Activated CD4-positive, alpha-beta T cell treated with anti-CD3 and anti-CD28 coated beads, Interleukin-2, amount 50 U/mL, for 4 hours (primary cell): ENCODE results near the gene C18orf54.

Source experiments
- DNase-seq, 2 experiments: peaks; one replicate each; pipeline ENCODE4 v3.0.0-alpha.2; 2020

Gene C18orf54

DNA sequence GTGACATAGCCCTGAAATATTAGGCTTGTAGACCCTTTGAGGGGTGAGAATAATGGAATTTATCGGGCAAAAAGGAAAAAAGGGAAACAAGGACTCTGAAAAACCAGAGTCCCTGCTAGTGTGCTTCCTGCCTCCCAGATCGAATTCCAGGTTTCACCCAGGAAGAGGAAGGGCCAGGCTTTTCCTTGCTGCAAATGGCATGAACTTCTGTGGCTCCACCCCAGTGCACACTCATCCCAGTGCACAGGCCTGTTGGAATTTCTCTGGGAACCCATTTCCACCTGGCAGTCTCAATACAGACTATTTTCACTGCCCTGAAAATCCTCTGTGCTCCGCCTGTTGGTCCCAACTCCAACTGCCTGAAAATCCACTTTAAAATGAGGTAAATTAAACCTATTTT is 29.9 kb downstream of the C18orf54 start:
- DNase-seq: no peak

DNA sequence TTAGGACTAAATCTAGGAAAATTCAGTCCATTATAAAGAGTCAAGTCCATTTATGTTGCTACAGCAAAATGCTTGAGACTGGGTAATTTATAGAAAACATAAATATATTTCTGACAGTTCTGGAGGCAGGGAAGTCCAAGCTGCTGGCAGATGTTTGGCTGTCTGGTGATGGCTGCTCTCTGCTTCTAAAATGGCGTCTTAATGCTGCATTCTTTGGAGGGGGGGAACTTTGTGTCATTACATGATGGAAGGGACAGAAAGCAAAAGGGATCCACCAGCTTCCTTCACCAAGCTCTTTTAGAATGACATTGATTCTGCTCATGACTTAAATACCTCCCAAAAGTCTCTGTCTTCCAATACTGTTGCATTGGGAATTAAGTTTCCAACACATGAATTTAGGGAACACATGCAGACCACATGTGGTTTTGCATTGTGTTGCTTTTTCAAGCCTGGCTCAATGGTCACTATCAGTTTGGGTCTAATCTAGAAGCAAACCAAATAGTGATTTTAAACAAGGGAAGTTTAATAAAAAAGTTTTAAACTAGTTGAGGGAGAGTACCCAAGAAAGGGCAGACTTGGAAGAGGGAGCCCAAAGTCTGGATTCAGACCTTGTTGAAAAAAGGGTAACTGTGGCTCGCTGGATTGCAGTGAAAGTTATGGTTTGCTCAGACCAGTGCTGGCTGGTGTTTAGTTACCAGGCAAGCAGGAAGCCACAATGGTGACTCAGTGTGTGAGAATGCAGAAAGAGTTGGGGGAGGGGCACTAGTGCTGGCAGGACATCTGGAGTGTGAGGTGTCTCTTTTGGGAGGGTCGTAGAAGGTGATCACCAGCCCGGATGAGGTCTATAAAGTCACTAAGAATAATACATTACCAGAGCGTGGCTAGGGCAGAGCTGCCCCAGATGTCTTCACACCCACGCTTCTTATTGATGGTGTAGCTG is 30.8 kb downstream of the C18orf54 start:
- no peak for DNase-seq

DNA sequence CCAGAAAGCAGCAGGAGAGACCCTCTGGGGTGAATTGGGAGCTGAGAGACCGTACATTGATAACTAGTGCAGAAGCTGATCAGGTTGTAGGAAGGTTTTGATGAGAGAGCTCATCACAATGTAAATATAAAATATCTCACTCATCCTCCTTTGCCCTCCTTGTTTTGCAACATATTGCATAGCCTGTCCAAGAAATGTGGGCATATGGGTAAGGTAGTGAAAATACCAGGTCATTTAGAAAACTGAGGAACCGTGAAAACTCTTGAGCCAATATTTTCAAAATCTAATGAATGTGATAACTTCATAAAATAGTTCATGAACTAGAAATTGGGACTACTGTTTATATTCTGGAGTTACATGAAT is 31.4 kb downstream of the C18orf54 start:
- DNase-seq: no peak

DNA sequence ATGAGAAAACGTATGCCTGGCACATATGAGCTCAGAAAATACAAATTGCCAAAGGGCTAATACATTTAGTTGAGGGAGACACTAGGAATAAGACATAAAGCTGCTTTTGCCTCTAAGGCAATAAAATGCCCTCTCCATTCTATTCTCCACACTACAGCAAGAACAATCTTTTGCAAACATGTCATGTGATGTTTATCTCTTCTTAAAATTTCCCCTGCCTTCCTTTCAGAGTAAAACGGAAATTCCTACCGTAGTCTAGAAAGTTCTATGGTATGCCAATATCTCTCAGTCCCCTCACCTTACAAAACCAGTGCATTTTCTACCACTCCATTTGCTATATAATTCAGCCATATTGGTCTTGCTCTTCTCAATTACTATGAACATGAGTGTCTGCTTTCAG is 33.1 kb downstream of the C18orf54 start:
- no peak for DNase-seq

DNA sequence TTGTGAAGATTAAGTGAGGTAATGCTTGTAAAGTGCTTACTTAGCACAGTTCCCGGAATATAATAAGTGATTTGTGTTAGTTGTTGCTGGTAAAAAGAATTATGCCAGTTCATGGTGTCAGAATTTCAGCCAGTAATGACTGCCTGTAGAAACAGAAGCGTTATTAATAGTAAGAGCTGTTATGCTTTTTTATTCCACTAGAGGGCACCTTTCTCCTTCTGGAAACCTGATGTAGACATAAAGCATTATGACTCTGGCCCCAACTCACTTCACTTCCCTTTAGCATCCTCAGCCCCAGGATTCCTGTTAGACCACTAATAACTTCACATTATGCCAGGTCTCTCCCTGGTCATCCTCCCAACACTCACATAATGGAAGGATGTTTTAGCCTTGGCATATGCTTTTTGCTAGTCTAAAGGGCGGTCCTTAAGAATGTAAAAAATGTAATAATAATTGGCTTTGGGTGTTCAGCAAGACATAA is 34.9 kb downstream of the C18orf54 start:
- no peak for DNase-seq

DNA sequence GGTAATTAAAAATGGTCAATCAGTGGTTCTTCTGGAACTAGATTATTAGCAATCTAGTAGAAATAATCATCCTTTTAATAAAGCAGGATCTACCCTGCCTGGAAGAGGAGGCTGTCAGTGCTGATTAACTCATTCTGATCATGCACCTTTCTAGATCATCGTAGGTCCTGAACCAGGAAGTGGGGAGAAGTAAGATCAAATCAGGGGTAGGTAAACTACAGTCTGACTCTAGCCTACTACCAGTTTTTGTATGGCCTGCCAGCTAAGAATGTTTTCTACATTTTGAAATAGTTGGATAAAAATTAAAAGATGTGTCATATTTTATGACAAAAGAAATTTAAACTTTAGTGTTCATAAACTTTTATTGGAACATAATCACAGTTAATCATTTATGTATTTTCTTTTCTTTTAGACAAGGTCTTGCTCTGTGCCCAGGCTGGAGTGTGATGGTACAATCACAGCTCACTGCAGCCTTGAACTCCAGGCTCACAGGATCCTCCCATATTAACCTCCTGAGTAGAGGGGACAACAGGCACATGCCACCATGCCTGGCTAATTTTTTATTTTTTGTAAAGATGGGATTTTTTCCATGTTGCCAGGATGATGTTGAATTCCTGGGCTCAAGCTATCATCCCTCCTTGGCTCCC is 36.1 kb downstream of the C18orf54 start:
- no peak for DNase-seq

DNA sequence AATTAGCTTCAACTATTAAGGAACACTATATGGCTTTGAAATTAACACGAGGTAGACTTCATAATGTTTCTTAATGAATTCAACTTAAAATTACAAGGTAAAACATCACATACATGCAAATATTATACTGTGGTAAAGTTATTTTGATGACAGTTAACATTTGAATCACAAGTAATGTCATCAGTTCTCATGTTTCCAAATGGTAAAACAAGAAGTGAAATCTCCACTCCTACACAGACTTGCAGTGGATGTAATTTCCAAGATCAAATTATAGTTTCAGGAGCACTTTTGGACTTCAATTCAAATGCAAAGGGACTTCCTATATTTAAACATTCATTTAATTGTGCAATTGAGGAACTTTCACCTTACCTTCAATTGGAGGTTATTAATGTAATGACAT is 39.1 kb downstream of the C18orf54 start:
- DNase-seq: no peak

DNA sequence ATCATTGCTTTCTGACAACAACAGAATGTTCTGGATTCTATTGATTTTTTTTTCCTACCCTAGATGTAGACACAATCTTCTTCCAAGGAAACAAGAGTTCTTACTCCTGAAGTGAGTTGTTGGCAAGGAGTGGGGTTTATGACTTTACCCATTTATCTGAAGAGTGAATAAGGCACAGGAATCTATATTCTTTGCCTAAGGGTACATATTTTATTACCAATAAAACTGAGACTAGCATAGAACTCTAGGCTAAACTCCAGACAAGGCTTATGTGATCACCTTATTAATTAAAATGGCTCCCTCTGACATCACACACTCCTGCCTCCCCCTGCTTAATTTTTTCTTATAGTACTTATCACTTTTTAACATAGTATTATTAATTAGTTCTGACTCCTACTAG is 47.6 kb downstream of the C18orf54 start:
- DNase-seq: no peak

DNA sequence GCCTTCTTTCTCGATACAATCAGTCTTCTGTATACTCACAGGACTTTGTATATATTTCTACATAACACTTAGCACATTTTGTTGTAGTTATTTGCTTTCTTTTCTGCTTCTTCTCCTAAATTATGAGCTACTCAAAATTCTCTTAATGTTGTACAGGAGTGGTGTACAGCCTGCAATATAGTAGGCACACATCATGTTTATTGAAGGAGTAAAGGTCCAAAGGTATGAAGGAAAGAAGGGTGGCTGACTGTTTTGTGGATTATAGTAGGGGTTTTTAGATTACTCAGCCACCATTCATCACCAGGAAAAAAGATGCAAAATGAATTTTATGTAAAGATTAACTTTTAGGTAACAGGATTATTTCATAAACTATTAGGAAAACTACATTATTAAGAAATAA is 54.1 kb downstream of the C18orf54 start:
- no peak for DNase-seq

DNA sequence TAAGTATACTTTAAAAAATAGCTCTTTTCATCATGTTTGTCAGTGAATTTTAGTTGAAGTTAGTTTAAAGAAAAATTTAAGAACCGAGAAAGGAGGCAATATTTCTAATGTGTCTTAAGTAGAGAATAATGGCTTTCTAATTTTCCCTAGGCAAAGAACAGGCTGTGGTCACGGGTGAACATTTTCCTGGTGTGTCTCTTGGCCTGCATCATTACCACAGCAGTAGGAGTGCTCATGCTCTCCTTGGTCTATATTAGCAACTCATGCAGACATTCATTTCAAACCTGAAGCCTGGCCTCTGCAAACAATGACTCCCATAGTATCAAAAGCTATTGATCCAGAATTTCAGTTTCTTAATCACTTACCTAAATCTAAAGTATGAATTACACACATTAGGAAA is 57.4 kb downstream of the C18orf54 start:
- no peak for DNase-seq

DNA sequence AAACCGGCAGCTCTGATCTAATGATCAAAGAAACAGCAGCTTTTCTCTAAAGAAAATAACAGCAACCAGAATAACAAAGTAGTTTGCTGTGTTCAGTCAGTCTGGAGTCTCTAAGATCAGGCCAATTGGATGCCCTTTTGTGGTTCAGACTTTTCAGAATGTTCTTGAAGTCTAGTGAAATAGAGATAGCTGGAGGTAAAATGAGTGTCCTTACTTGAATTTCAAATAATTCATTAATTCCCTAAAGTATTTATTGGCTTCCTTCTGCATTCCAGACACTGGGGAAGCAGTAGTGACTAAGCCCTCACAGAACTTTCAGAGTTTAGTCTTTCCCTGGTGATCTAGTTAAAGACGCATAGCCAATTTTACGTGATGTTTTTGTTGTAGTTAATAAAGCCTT is 58.7 kb downstream of the C18orf54 start:
- no peak for DNase-seq

DNA sequence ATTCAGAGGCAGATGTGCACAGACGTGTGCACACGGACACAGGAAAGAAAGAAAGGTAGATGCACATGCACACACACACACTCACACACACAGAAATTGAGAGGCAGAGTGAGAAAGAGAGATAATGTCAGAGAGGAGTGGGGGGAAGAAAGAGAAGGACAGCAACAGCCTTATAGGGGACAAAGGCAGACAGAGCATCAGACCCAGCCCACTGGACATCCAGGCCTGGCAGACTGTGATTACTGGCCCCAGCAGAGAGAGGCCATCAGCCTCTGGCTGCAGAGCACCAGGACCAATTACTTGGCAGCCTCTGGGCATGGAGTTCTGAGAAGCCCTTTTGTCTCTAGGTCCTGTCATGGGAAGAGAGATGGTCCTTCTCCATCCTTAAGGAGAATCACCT is 66.1 kb downstream of the C18orf54 start:
- no peak for DNase-seq

DNA sequence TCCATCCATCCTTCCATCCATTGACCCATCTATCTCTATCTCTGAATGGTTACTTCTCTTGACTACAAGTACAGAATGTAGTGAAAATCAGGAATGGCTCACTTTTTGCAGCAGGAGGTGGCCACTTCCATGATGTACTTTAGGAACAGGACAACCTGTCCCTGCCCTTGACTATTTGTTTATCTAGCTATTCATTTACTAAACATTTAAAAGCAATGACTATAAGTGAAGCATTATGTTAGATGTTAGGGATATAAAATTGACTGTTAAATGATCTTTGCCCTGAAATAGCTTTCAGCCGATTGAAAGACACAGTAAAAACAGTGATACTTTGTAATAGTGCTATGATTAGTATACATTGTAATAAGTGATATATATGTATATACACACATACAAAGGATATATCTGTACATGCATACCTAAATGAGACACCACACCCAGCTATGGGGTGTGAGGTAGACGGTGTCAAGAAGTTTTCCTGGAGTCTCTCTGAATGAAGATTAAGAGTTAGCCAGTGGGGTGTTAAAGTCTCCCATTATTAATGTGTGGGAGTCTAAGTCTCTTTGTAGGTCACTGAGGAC is 68.5 kb downstream of the C18orf54 start:
- no peak for DNase-seq
